GM18951 (cell line): ENCODE results near the gene LIN37.

Experiments used
- POLR2A ChIP-seq: IDR thresholded peaks from 4 replicates; pipeline ENCODE4 v1.6.1; 2011; ENCODE audit warnings: mild to moderate bottlenecking; ENCODE audit not compliant: insufficient read length, insufficient read depth; ENCODE audit errors: extremely low read depth
- in situ Hi-C: fragments of 300-500 bp; cut with MboI; formaldehyde crosslinking; loops from one replicate; pipeline ENCODE4 v1.12.0; 2022; ENCODE audit warnings: low sequenced_read_pairs, mixed read lengths, inconsistent platforms; ENCODE audit not compliant: unreplicated experiment

Gene LIN37, protein sequence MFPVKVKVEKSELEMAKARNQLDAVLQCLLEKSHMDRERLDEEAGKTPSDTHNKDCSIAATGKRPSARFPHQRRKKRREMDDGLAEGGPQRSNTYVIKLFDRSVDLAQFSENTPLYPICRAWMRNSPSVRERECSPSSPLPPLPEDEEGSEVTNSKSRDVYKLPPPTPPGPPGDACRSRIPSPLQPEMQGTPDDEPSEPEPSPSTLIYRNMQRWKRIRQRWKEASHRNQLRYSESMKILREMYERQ

DNA sequence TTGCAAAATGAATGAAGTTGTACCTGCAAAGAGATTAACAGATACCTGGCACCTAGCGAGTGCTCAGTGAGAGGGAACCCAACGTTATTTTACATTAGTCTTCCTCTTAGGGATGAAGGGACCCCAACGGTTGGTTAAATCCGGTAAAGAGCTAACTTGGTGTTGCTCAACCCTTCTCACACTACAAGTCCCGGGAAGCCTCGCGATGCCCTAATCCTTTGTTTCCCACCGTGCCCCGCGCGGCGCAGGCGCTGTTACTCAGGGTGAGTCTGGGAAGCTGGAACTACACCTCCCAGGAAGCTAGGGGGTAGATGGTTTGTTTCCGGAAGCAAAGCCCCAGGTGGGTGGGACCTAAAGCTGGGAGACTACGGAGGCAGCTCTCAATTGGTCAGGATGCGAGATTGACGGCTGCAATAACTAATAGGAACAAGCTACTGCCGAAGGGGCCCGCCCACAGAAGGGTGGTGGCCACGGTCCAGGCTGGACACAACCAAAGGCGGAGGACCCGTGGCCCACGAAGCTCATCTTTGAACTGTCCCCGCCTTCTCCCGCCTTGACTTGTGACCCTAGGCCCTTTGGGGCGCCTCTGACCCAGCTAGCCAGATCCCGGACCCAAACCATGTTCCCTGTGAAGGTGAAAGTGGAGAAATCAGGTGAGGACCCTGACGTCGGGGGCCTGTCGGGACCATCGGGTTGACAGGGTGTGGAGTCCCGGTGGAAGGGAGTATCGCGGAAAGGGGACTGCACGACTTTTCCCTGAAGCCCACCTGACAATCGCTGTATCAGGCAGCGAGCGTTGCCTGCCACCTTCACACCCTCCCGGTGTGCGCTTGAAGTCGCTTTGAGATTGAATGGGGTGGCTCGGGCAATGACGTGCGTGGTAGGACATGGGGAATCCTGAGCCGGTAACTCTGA, at the start of gene LIN37:
Gene LIN37, plus strand, starts transcription at position 471 of the 915 bp plus-strand sequence. Its CDS starts 149 bp downstream, at position 620.
- in situ Hi-C loops = no loop called here
- peak; percentile 65 for TF ChIP-seq POLR2A

DNA sequence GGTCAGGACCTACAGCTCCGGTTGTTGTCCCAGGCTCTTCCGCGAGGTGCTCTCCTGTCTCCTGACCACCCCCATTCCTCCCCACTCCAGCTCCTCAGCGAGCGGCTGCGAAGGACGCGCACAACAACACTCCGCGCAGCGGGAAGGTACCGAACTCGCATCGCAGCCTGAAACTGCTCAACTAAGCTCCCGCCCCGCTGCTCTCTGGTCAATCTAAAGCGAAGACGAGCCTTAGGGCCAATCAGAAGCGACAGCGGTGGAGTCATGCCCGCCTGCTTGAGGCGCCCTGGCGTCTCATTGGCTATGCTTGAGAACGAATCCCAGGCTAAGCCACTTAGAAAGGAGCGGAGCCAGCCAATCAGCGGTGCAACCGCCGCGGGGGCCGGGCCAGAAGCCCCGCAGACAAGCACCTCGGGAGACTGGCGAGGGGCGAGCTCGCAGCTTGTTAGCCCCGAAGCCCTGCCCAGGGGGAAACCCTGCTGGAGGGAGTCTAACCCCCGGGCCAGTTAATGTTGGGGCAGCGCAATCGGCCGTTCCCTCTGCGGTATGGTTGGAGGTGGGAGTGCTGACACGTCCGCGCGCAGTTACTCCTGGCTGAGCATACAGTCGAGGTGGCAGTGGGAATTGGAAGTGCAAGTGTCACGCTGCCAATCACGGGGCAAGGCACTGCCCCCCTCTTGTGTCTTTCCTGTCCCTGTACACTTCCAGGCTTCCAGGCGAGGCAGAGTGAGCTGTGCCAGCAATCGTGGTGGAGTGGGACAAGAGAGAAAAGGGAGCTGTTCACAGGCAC, 46.0 kb upstream of the LIN37 start:
- TF ChIP-seq POLR2A = peak; percentile 78
- in situ Hi-C loops = no loop called here

DNA sequence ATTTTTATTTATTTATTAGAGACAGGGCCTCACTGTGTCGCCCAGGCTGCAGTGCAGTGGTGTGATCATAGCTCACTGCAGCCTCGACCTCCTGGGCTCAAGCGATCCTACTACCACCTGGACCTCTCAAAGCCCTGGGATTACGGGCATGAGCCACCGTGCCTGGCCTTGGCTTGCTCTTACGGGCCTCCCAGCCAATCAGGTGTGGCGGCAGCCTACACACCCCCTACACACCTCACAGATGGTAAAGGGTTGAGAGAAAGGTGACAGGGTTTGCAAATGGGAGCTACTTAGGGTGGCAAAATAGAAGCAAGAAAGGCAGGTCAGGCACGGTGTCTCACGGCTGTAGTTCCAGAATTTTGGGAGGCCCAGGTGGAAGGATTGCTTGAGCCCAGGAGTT, 45.0 kb upstream of the LIN37 start:
- in situ Hi-C loops = no loop called here
- TF ChIP-seq POLR2A = no peak

DNA sequence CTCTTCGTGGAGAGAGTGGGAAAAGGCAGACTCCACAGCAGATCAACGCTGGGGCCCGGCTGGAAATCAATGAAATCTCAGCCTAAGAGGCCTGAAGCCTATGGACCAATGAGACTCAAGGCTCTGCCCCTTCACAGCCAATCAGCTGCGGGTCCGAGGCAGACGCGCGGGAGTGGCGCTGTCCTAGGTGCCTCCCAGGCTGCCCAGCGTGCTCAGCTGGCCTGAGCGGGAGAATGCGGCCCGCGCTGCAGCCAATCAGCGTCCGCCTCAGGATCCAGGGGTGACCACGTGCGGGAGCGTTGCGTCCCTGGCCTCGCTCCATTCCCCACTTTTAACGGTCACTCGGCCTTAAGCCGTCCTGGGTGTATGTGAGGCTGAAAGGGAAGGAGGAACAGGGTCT, 44.2 kb upstream of the LIN37 start, which contains the start of gene ZBTB32:
Gene ZBTB32, plus strand, starts transcription at position 341 of the 400 bp plus-strand sequence. CDS start 10,069 bp downstream, outside the sequence.
- no peak for TF ChIP-seq POLR2A
- in situ Hi-C loops = no loop called here

- TF ChIP-seq POLR2A = no peak
- in situ Hi-C loops = no loop called here
Measured at GRCh38 chr19:35708391-35708790, 40.0 kb upstream of the LIN37 start.

GRCh38 chr19:35710784-35711723, 37.3 kb upstream of the LIN37 start:
- in situ Hi-C loops = no loop called here
- TF ChIP-seq POLR2A = peak; percentile 29

GRCh38 chr19:35712567-35713505, 35.5 kb upstream of the LIN37 start:
- peak; percentile 81 for TF ChIP-seq POLR2A
- in situ Hi-C loops = no loop called here

- no peak for TF ChIP-seq POLR2A
- in situ Hi-C loops = no loop called here
Measured at GRCh38 chr19:35713506-35713850, 34.9 kb upstream of the LIN37 start.

DNA sequence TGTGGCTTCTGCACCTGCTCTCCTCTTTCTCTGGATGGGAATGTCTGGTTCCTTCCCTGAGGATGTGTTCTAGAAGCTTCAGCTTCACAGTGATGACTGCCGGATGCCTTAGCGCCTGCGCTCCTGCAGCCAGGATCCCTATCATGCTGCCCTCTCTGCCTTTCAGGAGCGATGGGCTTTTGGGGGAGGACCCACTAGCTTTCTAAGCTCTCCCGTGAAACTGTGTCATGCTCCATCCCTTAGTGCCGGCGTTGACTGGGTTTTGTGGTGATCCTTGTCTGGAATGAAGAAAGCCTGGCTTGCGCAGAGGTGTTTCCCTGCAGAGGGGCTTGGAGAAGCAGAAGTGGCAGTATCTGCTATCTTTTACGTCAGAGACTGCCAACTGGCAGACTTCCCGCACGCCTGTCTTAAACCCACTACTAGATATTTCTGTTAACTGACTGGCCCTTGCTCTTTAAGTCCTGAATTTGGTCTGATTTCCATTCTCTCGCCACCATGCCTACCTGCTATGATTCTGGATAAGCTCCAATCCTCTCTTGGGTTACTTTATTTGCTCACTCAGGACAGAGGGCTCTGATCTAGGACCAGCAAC, 34.4 kb upstream of the LIN37 start:
- in situ Hi-C loops = no loop called here
- TF ChIP-seq POLR2A = no peak

DNA sequence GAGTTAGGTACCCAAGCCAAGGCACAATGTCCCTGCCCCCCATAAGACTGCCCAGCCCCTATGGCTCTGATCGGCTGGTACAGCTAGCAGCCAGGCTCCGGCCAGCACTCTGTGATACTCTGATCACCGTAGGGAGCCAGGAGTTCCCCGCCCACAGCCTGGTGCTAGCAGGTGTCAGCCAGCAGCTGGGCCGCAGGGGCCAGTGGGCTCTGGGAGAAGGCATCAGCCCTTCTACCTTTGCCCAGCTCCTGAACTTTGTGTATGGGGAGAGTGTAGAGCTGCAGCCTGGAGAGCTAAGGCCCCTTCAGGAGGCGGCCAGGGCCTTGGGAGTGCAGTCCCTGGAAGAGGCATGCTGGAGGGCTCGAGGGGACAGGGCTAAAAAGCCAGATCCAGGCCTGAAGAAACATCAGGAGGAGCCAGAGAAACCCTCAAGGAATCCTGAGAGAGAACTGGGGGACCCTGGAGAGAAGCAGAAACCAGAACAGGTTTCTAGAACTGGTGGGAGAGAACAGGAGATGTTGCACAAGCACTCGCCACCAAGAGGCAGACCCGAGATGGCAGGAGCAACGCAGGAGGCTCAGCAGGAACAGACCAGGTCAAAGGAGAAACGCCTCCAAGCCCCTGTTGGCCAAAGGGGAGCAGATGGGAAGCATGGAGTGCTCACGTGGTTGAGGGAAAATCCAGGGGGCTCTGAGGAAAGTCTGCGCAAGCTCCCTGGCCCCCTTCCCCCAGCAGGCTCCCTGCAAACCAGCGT, 33.6 kb upstream of the LIN37 start:
- peak; percentile 32 for TF ChIP-seq POLR2A
- in situ Hi-C loops = no loop called here

DNA sequence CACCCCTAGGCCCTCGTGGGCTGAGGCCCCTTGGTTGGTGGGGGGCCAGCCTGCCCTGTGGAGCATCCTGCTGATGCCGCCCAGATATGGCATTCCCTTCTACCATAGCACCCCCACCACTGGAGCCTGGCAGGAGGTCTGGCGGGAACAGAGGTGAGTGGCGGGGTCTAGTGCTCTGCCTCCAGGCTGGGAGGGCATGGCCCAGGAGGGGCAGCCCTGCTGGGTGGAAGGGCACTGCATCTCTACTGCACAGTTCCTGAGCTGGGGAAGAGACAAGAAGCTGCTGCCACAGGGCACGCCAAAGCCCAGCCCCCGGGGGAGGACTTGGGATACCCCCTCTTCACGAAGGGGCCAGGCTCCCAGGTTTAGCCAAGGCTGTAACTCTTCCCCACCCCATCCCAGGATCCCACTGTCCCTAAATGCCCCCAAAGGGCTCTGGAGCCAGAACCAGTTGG, 33.0 kb upstream of the LIN37 start:
- in situ Hi-C loops = no loop called here
- TF ChIP-seq POLR2A = peak; percentile 10
